ENCODE results near the gene HIF1A.

Gene HIF1A

GRCh38 chr14:61716956-61717355 lies 21.6 kb downstream of the HIF1A start:
- CTCF ChIA-PET, result no interaction called here
- no peak for TF ChIP-seq CTCF (conservative IDR thresholded peaks at IDR 0.05; ENCODE audit: low read depth)
- DNase-seq (ENCODE audit: low spot score), result no peak
- POLR2A ChIA-PET (ENCODE audit: low non-redundant PET), result no interaction called here
- H3K27ac ChIP-seq, result no peak overlapping the region

- no peak overlapping the region for H3K27ac ChIP-seq
- POLR2A ChIA-PET (ENCODE audit: low non-redundant PET), result no interaction called here
- no peak for TF ChIP-seq CTCF (conservative IDR thresholded peaks at IDR 0.05; ENCODE audit: low read depth)
- CTCF ChIA-PET, result no interaction called here
- DNase-seq (ENCODE audit: low spot score), result no peak
Observed at GRCh38 chr14:61718039-61718438, 22.7 kb downstream of the HIF1A start.

- H3K27ac ChIP-seq, result no peak overlapping the region
- ChIA-PET CTCF (interaction anchor here (0.7 kb wide), 2 partner anchors 104 to 241 kb away, joined by 3 to 6 read pairs; no protein-coding TSS in a partner anchor), POLR2A (ENCODE audit: low non-redundant PET) (no interaction called here)
- DNase-seq (ENCODE audit: low spot score), result no peak
- no peak for TF ChIP-seq CTCF (conservative IDR thresholded peaks at IDR 0.05; ENCODE audit: low read depth)
Observed at GRCh38 chr14:61719344-61720293, 24.3 kb downstream of the HIF1A start.

- TF ChIP-seq CTCF (conservative IDR thresholded peaks at IDR 0.05; ENCODE audit: low read depth), result no peak
- ChIA-PET CTCF (interaction anchor here (0.7 kb wide), 1 partner anchor 104 kb away, joined by 6 read pairs; no protein-coding TSS in a partner anchor), POLR2A (ENCODE audit: low non-redundant PET) (no interaction called here)
- H3K27ac ChIP-seq, result no peak overlapping the region
- DNase-seq (ENCODE audit: low spot score), result no peak
Observed at GRCh38 chr14:61720294-61720661, 25.0 kb downstream of the HIF1A start.

- peak overlapping the region; percentile 59 for H3K27ac ChIP-seq
- CTCF ChIA-PET, result no interaction called here
- POLR2A ChIA-PET (ENCODE audit: low non-redundant PET), result no interaction called here
- DNase-seq (ENCODE audit: low spot score), result no peak
- TF ChIP-seq CTCF (conservative IDR thresholded peaks at IDR 0.05; ENCODE audit: low read depth), result no peak
Observed at GRCh38 chr14:61720741-61721140, 25.4 kb downstream of the HIF1A start.

- POLR2A ChIA-PET (ENCODE audit: low non-redundant PET), result no interaction called here
- CTCF ChIA-PET, result interaction anchor here (0.6 kb wide), 1 partner anchor 1750 kb away, joined by 3 read pairs; no protein-coding TSS in a partner anchor
- no peak for TF ChIP-seq CTCF (conservative IDR thresholded peaks at IDR 0.05; ENCODE audit: low read depth)
- no peak overlapping the region for H3K27ac ChIP-seq
- DNase-seq (ENCODE audit: low spot score), result no peak
Observed at GRCh38 chr14:61724133-61724532, 28.8 kb downstream of the HIF1A start.

Measured in RWPE1 (cell line).